GM19397 (cell line): ENCODE results near the gene LYZL4.

ENCODE experiments used
- ATAC-seq: cut with Tn5 transposase; IDR thresholded peaks from one replicate; pipeline ENCODE4 v1.9.1; 2021; ENCODE audit warnings: mild to moderate bottlenecking, moderate library complexity; ENCODE audit not compliant: unreplicated experiment

LYZL4 gene, protein sequence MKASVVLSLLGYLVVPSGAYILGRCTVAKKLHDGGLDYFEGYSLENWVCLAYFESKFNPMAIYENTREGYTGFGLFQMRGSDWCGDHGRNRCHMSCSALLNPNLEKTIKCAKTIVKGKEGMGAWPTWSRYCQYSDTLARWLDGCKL

DNA sequence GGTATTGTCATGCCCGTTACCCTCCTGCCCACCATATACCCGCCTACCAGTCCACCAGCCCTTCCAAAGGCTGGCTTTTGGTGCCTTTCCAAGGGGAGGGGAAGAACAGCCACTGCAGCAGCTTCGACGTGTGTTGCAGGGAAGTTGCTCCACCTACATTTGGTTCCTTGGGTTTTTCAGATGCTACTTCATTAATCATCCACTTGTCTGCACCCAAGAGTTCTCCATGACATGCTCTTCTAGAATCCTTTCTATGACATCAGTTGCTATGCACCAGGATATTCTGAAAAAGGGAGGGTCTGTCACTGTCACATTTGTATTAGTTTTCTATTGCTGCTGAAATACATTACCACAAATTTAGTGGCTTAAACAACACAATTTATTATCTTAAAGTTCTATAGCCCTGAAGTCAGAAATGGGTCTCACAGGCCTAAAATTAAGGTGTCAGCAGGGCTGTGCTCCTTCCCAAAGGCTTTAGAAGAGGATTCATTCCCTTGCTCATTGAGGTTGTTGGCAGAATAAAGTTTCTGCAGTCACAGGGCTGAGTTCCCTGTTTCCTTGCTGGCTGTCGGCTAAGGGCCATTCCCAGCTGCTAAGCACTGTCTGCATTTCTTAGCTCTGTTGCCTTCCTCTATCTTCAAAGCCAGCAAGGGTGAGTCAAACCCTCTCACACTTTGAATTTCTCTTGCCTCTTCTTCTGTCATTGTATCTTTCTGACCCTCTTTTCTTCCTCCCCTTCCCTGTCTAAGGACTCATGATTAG lies at the start of gene LYZL4:
TSS of gene LYZL4 (minus strand) at position 241 of the 762 bp plus-strand sequence. CDS start 3,359 bp downstream, outside the sequence.
- ATAC-seq = no peak

DNA sequence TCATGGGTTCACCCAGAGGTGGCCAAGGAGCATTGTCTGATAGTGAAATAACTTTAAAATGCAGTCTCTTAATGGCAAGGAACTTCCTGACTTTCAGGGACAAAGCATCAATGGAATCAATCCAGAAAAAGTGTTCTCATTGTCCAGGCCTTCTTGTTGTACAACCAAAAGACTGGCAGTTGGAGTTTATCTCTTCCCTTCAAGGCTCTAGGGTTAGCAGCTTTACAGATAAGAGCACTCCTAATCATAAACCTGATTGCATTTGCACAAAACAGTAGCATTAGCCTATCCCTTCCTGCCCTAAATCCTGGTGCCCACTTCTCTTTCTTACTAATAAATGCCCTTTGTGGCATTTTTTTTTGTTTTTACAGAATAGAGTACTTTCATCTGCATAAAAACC lies 48.7 kb upstream of the LYZL4 start:
- ATAC-seq = no peak

DNA sequence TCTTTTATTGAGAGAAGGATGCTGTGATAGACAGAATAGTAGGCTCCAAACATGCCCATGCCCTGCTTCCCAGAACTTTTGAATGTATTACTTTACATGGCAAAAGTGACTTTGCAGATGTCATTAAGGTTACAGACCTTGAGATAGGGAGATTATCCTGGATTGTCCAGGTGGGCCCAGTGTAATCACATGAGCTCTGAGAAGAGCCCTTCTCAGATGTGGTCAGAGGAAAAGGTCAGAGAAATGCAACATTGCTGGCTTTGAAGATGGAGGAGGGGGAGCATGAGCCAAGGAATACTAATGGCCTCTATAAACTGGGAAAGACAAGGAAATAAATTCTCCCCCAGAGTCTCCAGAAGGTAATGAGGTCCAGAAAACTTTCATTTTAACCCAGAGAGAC lies 45.8 kb upstream of the LYZL4 start:
- no peak for ATAC-seq

DNA sequence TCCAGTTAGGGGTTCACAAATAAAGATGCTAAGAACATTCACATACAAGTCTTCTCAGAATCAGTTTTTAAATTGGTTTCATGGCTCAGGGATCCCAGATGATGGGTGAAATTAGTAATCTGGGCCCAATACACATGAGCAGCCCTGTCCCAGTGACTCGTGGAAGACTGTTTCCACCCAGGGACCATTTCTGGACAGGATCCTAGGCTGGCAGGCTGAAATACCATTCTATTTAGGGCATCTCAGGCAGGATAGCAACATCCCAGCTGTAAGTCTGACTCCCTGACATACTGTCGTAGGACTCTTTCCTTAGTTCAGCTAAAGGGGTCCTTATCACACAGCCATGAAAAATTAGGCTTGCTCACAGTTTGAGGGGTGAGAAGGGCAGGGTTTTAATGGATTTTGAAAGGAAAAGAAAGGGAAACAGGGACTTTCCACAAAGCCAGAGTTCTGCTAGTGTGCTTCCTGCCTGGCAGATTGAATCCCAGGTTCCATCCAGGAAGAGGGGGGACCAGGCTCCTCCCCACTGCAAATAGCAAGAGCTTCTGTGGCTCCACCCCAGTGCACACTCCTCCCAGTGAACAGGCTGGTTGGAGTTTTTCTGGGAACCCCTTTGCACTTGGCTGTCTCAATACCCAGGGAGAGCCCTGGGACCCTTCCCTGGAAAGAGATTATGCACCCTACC lies 41.3 kb upstream of the LYZL4 start:
- ATAC-seq = no peak

DNA sequence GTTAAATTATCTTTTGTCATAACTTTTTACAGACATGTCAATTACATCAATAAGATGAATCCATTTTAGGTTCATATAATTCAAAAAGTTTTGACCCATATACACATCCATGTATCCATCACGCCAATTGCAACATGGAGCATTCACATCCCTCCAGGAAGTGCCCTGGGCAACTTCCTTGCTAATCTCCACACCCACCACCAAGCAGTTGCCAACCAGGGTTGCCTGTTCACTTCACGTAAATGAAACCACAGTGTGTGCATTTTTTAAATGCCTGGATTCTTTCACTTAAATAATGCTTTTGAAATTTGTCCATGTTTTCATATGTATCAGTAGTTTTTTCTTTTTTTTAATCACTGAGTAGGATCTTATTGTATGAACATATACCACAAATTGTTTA lies 40.7 kb upstream of the LYZL4 start:
- no peak for ATAC-seq

DNA sequence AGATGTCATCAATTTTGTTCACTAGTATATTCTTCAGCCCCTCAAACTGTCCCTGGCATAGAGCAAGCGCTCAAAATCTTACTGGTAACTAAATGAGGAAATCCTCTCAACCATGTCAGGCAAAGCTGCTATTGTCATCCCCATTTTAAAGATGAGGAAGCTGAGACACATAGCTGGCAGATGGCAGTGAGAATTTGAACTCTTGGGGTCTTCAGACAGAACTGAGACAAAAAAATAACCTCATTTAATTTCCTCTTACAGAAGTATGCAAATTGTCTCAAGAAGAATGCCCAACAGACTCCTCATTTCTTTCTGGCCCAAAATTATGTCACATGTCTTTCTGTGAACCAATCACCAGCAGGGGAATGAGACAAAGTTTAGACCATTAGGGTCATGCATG lies 40.2 kb upstream of the LYZL4 start:
- ATAC-seq = no peak

DNA sequence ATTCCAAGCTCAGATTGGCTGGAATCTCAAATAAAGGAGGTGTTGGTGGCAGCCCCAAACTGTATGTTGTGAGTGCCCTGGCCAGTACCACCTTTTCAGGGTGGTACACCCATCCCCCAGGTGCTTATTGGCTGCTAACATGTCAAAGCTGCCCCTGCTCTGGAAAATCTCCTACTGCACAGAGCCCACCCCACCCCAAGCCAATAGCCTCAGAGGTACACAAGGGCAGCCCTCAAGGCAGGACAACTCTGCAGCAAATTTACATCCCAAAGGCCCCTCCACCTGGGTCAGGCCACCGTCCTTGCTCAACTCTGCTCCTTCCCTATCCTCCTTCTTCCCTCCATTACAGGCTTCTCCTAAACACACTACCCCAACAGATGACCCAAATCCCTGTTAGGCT lies 37.1 kb upstream of the LYZL4 start:
- ATAC-seq = no peak

DNA sequence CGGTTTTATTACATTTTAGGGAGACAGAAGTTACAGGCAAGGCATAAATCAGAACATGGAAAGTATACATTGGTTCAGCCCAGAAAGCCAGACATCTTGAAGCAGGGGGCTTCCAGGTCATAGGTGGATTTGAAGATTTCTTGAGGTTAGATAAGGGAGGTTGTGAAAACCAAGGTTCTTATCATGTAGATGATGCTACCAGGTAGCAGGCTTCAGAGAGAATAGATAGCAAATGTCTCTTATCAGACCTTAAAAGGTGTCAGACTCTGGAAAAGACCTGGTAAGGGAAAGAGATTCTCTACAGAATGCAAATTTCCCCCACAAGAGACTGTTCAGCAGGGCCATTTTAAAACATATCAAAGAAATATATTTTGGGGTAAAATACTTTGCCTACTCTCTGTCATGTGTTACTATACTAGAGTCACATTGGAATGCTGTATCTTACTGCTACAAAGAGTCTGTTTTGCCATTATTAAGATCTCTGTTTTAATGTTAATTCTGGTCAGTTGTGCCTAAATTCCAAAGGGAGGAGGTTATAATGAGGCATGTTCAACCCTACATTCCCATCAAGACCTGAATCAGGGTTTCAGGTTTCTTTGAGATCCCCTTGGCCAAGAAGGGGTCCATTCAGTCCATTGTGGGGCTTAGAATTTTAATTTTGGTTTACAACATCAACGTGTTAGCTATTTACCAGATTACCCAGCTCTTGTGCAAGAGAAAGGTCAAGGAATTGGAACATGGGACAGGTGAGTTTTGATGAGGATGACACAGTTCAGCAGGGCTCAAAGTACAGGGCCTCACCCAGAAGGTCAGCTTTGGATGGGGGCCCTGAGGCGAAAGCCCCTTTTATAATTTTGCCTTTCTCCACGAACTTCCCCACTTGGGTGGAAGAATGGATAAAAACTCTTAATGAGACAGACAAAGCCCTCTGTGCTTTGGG lies 36.0 kb upstream of the LYZL4 start:
- ATAC-seq = no peak

DNA sequence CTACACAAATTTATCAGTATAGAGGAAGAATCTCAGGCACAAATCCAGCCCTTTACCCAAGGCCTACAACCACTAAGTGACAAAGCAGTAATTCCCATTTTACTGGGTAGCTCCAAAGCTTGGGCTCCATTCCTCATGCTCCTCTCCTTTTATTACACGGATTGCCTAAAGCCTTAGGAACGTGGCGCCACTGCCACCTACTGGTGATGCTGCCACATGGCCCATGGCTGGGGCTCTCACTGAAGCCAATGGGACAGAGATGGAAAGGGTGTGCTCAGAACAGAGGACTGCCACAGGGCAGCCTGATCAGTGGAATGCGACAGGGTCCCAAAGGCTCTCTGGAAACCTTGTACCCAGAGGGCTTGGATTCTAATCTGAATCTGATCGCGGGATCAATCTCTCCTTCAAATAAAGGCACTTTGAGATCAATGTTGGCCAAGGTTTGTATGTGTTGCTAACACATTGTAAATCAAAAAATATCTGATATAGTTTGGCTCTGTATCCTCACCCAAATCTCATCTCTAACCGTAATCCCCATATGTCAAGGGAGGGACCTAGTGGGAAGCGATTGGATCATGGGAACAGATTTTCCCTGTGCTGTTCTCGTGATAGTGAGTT lies 33.5 kb upstream of the LYZL4 start:
- ATAC-seq = peak; percentile 69

DNA sequence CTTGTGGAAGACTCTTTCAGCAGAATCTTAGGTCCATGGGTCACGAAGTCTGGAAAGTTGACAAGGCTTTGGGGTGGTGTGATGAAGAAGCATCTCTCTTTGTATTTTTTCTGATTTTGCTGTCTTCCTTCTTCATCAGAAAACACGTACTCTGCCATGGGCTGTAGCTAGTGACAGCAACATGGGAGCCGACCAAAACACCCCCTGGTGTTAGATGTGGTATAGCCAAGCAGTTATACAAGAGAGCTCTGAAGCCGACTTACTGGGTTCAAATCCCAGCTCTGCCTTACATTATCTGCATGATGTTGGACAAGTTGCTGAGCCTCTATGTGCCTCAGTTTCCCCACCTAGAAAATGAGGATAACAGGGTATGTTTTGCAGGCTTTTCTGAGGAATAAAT lies 32.9 kb upstream of the LYZL4 start:
- ATAC-seq = no peak

DNA sequence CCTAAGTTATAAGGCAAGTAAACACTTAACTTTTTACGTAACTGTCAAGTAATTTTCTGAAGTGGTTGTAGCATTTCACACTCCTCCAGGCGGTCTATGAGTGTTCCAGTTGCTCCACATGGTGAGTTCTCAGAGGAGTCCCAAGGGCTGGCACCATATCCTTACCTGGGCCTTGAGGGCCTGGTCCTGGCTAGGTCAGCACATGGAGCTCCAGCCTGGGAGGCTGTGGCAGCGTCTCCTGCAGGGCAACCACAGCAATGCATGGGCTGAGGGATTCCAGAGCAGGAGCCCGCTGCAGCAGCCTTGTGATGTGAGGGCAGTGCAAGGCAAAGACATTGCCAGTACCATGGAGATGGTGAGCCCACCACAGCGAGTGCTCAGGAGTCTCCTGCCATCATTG lies 32.2 kb upstream of the LYZL4 start:
- ATAC-seq = no peak

DNA sequence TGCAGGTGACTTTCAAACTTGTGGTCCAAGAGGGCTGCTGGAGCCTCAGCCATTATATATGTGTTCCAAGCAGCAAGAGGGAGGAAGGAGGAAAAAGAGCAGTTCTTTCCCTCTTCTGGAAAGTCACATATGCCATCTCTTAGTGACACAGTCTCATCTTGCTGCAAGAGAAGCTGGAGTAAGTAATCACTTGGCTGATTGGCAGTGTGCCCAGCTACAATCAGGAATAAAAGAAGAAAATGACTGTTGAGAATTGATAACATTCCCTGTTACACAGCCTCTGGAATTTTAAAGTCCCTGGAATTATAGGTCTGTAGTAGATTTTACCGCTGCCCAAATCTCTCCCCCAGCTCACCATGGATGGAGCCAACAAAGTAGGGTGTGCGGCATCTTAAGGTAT lies 31.4 kb upstream of the LYZL4 start:
- ATAC-seq = no peak

DNA sequence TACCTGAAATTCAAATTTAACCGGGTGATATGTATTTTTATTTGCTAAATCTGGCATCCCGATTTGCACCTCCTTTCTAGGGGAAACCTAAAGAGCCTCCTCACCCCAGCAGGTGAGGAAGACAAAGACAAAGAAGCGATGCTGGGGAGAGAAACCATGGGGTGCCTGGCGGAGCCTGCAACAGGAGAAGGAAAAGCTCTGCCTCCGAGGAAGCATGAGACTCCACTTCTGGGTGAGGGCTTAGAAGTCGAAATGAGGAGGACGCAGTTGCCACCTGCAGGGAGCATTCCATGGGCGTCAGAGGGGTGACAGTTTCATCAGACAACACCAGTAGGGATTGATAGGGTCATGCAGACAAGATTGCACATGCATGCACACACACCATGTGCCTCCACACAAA lies 30.5 kb upstream of the LYZL4 start:
- no peak for ATAC-seq

DNA sequence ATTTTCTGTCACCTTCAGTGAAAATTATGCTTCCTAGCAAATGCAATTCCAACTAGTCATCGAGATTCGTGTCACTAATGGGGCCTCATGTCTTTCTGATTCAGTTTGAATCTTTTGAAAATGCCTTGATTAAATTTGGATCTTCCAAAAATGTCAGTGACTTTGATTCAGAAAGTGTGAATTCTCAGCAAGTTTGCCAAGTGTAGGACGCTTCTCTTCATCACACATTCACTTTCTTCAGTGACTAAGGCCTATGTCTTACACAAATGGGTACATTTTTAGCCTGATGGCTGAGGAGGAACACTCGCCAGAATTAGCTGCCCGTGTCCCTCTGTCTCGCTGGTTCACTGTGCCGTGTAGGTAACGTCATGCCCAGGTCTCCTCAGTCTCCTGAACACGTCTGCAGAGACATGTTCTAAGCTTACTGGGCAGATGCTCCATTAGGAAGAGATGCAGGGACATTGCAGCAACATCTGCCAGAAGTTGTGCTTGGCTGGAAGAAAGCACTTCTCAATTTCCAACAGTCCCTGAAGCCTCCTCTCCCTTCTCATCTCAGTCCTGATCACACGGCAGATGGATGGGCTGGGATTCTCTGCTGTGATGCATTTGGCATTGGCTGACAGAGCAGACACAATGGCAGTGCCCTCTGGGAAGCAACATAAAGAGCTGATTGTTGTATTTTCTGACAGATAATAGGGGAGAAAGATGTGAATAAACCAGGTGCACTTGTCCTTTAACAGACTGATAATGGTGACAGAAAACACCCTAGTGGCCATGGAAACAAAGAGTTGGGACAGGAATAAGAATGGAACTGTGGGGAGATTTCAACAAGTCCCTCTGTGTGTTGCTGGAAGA lies 29.1 kb upstream of the LYZL4 start:
- ATAC-seq = no peak

DNA sequence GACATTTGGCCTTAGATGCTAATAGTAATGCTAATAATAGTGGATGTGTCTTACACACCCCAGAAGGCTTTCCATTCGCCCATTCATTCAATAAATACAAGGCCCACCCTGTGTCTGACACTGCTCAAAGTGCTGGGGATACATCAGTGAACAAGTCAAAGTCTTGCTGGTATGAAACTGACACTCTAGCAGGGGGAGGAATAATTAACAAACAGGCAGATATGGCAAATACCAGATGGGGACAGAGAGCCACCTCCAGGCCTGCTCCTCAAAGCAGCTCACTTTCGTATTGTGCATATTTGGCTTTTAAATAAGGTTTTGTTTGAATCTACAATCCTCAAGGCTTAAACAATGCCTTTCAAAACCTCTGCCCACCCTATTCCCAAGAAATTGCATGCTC lies 28.3 kb upstream of the LYZL4 start:
- ATAC-seq = no peak

DNA sequence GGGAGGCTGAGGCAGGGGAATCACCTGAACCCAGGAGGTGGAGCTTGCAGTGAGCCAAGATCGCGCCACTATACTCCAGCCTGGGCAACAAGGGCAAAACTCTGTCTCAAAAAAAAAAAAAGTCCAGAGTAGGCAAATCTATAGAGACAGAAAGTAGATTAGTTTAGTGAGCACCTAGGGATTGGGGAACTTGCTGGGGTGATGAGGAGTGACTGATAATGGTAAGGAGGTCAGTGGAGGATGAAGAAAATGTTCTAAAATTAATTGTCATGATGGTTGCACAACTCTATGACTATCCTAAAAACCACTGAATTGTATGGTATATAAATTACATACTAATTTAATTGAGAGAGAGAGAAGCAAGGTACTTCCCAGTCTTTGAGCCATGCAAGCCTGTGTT lies 27.8 kb upstream of the LYZL4 start:
- ATAC-seq = no peak

DNA sequence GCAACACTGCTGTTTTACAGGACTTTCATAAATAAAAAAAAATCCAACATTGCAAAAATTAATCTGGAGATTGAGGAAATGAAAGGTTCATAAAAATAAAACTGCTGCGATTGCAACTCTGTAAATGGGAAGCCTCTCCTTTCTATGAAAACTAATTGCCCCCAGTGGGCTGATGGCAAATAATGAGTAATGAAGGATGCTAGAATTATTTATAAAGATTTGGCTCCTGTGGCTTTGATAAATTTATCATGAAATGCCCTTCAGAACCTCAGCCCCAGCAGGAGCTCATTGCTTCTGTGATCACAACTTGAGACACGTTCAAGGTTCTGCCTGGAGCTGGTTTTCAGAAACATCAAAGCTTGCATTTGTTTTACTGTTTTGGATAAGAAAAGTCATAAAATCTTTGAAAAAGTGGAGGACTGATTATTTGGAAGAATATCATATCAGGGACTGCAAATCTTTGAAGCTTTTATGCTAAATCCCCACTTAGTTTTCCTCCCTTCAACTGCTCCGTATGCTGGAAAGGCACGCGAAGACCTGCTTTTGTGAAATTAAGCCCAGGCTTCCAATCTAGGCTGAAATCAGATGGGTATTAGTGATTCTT lies 24.5 kb upstream of the LYZL4 start:
- ATAC-seq = no peak

DNA sequence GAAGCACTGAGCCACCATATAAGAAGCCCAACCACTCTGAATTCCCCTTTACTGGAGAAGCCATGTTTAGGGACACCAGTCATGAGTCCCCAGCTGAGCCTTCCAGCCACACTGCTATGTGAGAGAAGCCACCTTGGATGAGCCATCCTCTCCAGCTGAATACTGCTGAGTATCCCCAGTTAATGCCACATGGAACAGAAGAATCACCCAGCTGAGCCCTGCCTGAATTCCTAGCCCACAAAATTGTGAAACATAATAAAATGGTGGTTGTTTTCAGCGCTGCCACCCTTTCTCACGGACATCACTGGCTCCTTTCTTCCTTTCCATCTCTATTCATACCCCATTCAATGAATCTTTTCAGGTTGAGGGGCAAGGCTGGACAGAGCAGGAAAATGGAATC lies 22.1 kb upstream of the LYZL4 start:
- no peak for ATAC-seq

DNA sequence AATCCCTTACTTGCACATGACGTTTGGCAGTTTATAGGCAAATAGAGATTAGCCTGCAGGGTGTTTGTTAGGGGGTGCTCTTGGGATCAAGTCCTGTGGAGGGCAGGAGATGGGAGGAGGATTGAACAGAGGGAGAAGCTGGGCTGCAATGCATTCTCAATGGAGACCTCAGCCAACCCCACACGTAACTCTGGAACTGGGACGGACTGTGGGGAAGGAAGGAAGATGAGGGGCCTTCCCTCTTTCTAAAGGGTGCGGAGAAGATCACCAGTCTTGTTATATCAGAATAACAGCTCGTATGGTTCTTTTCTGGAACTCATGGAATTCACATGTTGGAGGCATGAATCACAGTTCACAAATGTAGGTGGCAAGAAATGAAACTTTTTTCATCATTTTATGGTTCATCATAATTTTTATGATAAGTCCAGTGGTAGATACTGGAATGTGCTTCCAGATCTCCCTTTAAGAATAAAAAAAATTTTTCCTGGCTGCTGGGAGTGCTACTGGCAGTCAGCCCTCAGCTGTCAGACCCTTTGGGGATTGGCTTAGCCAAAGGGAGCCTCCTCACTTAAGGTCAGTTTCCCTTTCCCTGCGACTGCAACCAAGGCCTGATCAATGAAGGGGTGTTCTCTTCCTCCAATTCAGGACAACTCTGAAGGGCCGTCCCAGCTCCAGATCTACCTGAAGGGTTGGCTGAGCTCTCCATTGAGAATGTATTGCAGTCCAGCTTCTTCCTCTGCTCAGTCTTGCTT lies 20.5 kb upstream of the LYZL4 start:
- no peak for ATAC-seq
